ENCODE data around the gene ZNF532. TPM values are rescaled to one million over a fixed set of nuclear protein-coding genes. Genes with fewer than 3 reads are reported as not detected.

Gene ZNF532
- total and polyA plus RNA-seq, 2 donors (not counting 3 experiments of a cell fraction or from before 2014, with no cell fraction given): 42.3 to 70.1 TPM

DNA sequence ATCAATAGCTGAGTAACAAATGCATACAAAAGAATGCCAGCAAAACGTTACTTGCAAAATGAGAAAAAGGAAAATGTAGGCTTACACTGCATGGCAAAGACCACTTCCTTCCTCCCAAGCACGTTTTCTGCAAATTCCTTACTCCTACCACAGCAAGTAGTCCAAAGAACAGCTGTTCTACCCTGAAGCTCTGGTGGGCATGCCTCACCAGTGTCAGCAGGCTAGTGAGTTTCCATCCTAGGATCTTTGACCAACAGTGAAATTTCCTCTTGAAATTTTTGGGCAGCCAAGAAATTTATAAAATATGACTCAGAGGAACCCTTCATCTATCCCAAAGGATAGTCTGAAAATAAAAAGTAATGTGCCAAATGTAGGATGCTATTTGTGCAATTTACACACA is 123.9 kb downstream of the ZNF532 start:
- no TSS peak for BruUV-seq (replicated peaks)
- Histone ChIP-seq H3K4me1 (ENCODE audit: control insufficient read depth, extremely low read depth, insufficient read depth, low read length) (peaks cover 28% of the 10 kb centered on the region), H3K4me2 (ENCODE audit: insufficient read depth, low read length) (no peak overlapping the region), H3K9me3 (replicated peaks; ENCODE audit: control insufficient read depth, insufficient read depth, low read length) (no peaks in the 10 kb centered on the region), H2AFZ (ENCODE audit: low read depth, low read length) (no peak overlapping the region), H3K79me2 (ENCODE audit: control insufficient read depth, insufficient read depth, low read length) (no peaks in the 10 kb centered on the region), H4K20me1 (replicated peaks; ENCODE audit: control insufficient read depth, extremely low read depth, insufficient read depth, low read length) (no peaks in the 10 kb centered on the region), H3K27ac (ENCODE audit: insufficient read depth, low read depth, low read length) (no peak overlapping the region), H3K4me3 (replicated peaks in 1 of 3; ENCODE audit: insufficient read depth in 1 of 3, low read depth in 1 of 3, low read length in 3 of 3) (no peak overlapping the region), H3K9ac (replicated peaks; ENCODE audit: extremely low read depth, insufficient read depth, low read length) (no peak overlapping the region), H3K27me3 (ENCODE audit: control insufficient read depth in 2 of 2, insufficient read depth in 2 of 2, low read length in 2 of 2) (no peaks in the 10 kb centered on the region), H3K9me1 (replicated peaks; ENCODE audit: control insufficient read depth, extremely low read depth, insufficient read depth, low read length) (no peaks in the 10 kb centered on the region), H3K36me3 (ENCODE audit: control insufficient read depth in 2 of 2, extremely low read depth in 1 of 2, insufficient read depth in 2 of 2, low read length in 2 of 2) (peaks cover 0 to 3% of the 10 kb centered on the region in 2 experiments)
- dilution Hi-C loops (cut with MboI; ENCODE audit: extremely low pct_ligation_motif_present, low sequenced_read_pairs) (no loop called here), intact Hi-C loops (cut with micrococcal nuclease) (no loop called here)
- TF ChIP-seq POLR2AphosphoS5 (IDR thresholded peaks at IDR 0.05; ENCODE audit: insufficient read depth, low read depth, low read length) (no peak), MYC (IDR thresholded peaks at IDR 0.05; ENCODE audit: low read depth, low read length) (no peak), GATA2 (IDR thresholded peaks at IDR 0.05; ENCODE audit: insufficient read depth, insufficient read length, low read depth, low read length) (no peak), MAX (IDR thresholded peaks at IDR 0.05; ENCODE audit: insufficient read depth, insufficient read length) (no peak), JUN (IDR thresholded peaks at IDR 0.05; ENCODE audit: borderline replicate concordance, insufficient read depth, insufficient read length, low read depth) (no peak), POLR2A (IDR thresholded peaks at IDR 0.05; ENCODE audit: low read depth, low read length) (no peak), EZH2 (IDR thresholded peaks at IDR 0.05; ENCODE audit: borderline replicate concordance, low read depth, low read length, severe bottlenecking) (no peak)
- FAIRE-seq (no peak), DNase-seq (ENCODE audit: low read depth, low spot score) (no peak)
- CTCF ChIA-PET: no interaction called here
- POLR2A ChIA-PET: no interaction called here

DNA sequence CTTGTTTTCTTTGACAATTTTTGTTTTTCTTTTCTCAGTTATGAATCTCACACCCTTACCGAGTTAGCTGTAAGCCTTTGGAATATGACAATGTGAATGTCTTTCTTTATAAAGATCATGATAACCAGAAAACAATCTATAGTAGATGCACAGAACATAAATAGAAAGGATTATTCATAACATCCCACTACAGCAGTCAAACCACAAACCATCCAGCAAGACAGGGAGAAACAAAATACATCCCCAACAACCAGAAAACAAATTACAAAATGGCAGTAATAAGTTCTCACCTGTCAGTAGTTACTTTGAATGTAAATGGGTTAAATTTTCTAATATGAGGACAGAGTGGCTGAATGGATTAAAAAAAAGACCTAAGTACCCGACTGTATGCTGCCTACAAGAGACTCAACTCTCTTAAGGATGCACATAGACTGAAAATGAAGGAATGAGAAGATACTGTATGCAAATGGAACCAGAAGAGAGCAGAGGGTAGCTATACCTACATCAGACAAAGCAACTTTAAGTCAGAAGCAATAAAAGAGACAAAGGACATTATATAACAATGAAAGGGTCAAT is 124.6 kb downstream of the ZNF532 start:
- H3K9me1 ChIP-seq (replicated peaks; ENCODE audit: control insufficient read depth, extremely low read depth, insufficient read depth, low read length): no peaks in the 10 kb centered on the region
- H3K27ac ChIP-seq (ENCODE audit: insufficient read depth, low read depth, low read length): no peak overlapping the region
- H4K20me1 ChIP-seq (replicated peaks; ENCODE audit: control insufficient read depth, extremely low read depth, insufficient read depth, low read length): no peaks in the 10 kb centered on the region
- no peaks in the 10 kb centered on the region for H3K9me3 ChIP-seq (replicated peaks; ENCODE audit: control insufficient read depth, insufficient read depth, low read length)
- POLR2A ChIA-PET: no interaction called here
- no peak for DNase-seq (ENCODE audit: low read depth, low spot score)
- dilution Hi-C loops (cut with MboI; ENCODE audit: extremely low pct_ligation_motif_present, low sequenced_read_pairs) (no loop called here), intact Hi-C loops (cut with micrococcal nuclease) (no loop called here)
- no peak for FAIRE-seq
- no TSS peak for BruUV-seq (replicated peaks)
- no peaks in the 10 kb centered on the region for H3K27me3 ChIP-seq (ENCODE audit: control insufficient read depth in 2 of 2, insufficient read depth in 2 of 2, low read length in 2 of 2)
- no peak overlapping the region for H3K9ac ChIP-seq (replicated peaks; ENCODE audit: extremely low read depth, insufficient read depth, low read length)
- no peaks in the 10 kb centered on the region for H3K36me3 ChIP-seq (ENCODE audit: control insufficient read depth in 2 of 2, extremely low read depth in 1 of 2, insufficient read depth in 2 of 2, low read length in 2 of 2)
- no peak overlapping the region for H3K4me2 ChIP-seq (ENCODE audit: insufficient read depth, low read length)
- no peak overlapping the region for H2AFZ ChIP-seq (ENCODE audit: low read depth, low read length)
- peaks cover 31% of the 10 kb centered on the region for H3K4me1 ChIP-seq (ENCODE audit: control insufficient read depth, extremely low read depth, insufficient read depth, low read length)
- no peaks in the 10 kb centered on the region for H3K79me2 ChIP-seq (ENCODE audit: control insufficient read depth, insufficient read depth, low read length)
- CTCF ChIA-PET: no interaction called here
- TF ChIP-seq POLR2A (IDR thresholded peaks at IDR 0.05; ENCODE audit: low read depth, low read length) (no peak), MAX (IDR thresholded peaks at IDR 0.05; ENCODE audit: insufficient read depth, insufficient read length) (no peak), JUN (IDR thresholded peaks at IDR 0.05; ENCODE audit: borderline replicate concordance, insufficient read depth, insufficient read length, low read depth) (no peak), GATA2 (IDR thresholded peaks at IDR 0.05; ENCODE audit: insufficient read depth, insufficient read length, low read depth, low read length) (no peak), FOS (IDR thresholded peaks at IDR 0.05; ENCODE audit: borderline replicate concordance, insufficient read depth, low read length) (no peak), EZH2 (IDR thresholded peaks at IDR 0.05; ENCODE audit: borderline replicate concordance, low read depth, low read length, severe bottlenecking) (no peak), POLR2AphosphoS5 (IDR thresholded peaks at IDR 0.05; ENCODE audit: insufficient read depth, low read depth, low read length) (no peak), MYC (IDR thresholded peaks at IDR 0.05; ENCODE audit: low read depth, low read length) (no peak)
- TF ChIP-seq, protein P1, sequence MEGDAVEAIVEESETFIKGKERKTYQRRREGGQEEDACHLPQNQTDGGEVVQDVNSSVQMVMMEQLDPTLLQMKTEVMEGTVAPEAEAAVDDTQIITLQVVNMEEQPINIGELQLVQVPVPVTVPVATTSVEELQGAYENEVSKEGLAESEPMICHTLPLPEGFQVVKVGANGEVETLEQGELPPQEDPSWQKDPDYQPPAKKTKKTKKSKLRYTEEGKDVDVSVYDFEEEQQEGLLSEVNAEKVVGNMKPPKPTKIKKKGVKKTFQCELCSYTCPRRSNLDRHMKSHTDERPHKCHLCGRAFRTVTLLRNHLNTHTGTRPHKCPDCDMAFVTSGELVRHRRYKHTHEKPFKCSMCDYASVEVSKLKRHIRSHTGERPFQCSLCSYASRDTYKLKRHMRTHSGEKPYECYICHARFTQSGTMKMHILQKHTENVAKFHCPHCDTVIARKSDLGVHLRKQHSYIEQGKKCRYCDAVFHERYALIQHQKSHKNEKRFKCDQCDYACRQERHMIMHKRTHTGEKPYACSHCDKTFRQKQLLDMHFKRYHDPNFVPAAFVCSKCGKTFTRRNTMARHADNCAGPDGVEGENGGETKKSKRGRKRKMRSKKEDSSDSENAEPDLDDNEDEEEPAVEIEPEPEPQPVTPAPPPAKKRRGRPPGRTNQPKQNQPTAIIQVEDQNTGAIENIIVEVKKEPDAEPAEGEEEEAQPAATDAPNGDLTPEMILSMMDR (IDR thresholded peaks at IDR 0.05; ENCODE audit: extremely low read depth in 1 of 2, insufficient read depth in 1 of 2, low read depth in 1 of 2, low read length in 2 of 2): no peak
- H3K4me3 ChIP-seq (replicated peaks in 1 of 3; ENCODE audit: insufficient read depth in 1 of 3, low read depth in 1 of 3, low read length in 3 of 3): no peak overlapping the region
